ENCODE data around the gene TAF10.

Gene TAF10

DNA sequence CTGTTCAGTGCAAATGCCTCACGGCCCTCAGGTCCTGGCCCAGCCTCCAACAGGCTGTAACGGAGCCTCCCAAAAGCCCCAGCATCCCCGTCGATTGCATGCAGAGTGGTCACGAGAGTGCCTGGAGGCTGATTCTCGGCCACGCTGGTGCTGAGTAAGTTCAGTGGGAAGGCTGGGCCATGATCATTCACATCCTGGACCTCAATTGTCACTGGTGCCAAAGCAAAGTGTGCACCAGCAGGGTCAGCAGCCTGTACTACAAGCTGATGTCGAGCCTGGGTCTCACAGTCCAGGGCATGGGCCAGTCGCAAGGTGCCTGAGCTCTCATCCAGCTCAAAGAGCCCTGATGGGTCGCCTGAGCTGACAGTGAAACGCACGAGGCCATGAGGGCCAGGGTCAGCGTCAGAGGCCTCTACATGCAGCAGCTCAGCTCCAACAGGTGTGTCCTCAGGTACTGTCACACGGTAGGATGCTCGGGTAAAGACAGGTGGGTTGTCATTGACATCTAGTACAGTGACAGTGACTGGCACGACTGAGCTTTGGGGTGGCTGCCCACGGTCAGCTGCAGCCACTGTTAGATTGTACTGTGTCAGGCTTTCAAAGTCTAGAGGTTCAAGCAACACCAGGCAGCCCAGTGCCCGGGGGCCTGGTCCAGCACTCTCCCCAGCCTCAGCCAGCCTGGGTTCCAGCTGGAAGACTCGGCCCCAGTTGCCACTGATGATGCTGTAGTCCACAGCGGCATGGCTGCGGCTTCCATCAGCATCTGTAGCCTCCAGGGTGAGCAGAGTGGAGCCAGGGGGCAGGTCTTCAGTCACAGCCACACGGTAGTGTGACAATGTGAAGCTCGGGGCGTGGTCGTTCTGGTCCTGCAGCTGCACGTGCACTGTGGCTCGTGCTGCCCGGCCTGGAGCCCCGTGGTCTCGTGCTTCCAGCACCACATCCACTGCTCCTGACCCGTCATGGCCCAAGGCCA, 11.7 kb upstream of the TAF10 start:
- no peak for DNase-seq

DNA sequence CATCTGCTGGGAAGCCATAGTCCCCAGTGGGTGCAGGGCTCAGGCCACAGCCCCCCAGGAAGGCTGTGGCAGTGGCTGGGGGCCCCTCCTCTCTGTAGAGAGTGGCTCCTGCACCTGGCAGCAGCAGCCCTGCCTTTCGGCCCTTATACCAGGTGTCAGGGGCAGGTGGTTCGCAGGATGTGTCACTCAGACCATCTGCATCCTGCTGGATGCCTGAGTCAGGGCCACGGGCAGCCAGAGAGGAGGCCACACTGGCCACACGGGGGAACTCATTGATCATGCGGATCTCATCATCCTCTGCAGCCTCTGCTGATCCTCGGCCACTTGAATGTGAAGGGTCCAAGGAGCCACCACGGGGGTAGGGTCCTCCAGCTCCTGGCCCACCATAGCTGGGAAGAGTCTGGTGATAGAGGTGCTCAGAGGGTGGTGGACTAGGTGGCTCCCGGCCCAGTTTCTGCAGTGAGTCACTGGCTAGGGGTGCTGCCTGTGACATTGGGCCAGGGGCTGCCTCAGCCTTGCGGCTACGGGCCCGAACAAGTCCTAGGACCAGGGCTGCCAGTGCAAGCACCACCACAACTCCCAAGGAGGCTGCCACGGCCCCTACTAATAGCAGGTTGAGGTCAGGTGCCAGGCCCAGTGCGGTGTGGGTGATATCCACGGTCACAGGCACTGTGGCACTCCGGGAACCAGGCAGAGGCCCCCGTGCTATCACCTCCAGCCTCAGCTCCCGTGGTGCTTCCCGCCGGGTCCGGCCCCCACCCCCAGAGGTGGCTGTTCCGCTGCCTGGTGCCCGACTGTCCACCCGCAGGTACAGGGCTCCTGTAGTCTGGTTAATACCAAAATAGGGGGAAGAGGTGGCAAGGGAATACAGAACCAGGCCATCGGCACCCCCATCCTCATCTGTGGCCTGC, 10.5 kb upstream of the TAF10 start:
- DNase-seq = no peak

DNA sequence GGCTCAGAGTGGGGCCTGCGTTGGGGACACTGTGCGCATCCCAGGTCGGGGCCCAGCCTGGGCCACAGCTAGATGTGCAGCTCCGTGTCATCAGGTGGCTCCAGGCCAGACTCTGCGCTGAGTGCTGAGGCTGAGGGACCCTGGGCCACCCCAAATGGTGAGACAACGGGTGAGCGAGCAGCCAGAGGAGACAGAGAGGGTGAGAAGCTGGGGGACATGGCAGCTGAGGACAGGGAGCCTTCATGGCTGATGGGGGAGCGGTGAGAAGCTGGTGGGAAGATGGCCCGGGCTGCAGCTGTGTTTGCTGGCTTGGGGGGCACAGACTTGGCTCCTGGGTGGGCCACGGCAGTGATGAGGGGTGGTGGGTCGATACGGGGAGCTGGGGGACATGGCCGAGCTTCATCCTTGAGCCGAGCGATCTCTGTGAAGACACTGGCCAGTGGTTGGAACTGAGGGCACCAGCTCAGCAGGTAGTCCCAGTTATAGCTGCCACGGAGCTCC, 9.7 kb upstream of the TAF10 start:
- no peak for DNase-seq

DNA sequence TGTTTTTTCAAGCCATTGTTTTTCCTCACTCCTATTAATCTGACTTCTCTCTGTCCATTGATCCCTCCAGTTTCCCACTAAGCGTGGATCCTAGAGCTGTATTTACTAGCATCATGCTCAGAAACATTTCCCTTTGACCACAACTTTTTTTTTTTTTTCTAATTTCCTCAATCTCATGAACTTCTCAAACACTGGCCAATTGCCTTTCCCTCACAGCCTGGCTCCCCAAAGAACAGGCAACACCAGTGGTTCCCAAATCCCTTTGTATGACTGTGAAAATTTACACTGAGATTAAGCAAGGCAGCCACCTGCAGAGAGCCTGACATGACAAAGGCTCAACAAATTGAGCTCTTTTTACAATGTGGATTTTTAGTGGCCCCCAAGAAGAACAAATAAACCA, 8.6 kb upstream of the TAF10 start:
- no peak for DNase-seq

DNA sequence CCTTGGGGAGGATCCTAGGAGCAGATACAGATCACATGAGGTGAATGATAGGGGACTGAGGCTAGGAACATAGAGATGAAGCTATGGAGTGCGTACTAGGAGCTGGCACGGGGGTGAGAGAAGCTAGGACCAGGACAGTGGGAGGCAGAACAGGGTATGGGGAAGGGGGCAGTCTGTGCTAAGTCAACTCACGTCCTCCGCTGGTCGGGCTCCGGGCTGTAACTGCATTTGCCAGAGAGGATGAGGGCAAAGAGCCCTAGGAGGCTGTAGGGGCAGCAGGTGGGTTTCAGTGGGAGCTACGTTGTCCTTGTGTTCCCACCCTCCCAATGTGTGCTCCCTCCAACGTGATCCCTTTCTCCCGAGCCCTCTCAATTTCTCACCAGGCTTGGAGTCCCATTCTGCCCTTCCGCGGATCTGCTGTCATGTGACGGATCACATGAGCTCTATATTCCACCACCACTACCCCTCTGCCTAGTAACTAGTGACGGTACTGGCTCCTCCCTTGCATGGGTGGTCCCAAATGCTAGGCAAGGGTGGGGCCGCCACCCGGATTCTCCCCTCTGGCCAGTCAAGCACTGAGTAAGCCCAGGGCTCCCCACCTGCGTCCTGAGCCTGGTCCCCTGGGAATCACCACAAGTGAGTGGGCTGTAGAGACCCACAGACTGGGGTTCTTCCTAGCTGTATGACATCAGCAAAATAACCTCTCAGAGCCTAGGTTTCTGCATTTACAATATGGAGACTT, 7.2 kb upstream of the TAF10 start, which contains the start of gene TPP1:
TPP1 (minus strand) TSS at position 419 of the 742 bp plus-strand sequence; CDS start at position 397, 22 bp downstream.
- peak; percentile 95 for DNase-seq

DNA sequence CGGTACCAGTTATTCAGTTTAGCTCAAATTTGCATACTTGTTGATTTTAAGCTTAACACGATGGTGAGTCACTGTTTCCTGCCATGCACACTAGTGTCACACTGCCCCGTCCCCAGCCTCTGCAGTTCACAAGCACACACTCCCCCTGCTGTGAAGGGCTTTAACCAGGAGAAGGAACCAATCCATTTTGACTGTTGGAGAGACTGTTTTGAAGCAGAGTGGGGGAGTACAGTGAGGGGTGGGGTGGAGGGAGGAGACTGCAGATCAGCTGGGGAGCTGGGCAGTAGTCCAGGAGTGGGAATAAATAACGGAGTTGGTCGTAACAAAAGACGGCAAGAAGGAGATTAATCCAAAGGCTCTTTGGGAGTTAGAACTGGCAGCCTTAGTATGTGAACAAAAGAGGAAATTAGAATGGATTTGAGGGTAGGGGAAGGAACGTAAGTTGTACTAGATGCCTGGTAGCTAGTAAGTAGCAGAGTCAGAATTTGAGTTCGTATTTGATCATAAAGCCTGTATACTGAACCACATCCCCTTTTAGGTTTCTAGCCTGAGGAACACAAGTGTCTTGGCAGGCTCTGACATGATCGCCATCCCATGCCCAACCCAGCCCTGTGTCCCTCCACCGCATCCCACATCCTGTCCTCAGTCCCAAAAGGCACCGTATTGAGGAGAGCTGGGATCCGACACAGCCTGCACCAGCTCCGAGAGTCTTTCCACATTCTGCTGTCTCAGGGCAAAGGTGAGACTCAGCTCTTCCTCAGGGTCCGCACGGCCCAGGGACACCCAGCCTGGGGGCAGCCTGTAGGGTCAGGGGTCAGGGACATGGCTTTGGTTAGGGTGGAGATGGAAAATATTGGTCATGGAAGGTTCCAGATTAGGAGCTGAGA, 6.3 kb upstream of the TAF10 start:
- peak; percentile 59 for DNase-seq

DNA sequence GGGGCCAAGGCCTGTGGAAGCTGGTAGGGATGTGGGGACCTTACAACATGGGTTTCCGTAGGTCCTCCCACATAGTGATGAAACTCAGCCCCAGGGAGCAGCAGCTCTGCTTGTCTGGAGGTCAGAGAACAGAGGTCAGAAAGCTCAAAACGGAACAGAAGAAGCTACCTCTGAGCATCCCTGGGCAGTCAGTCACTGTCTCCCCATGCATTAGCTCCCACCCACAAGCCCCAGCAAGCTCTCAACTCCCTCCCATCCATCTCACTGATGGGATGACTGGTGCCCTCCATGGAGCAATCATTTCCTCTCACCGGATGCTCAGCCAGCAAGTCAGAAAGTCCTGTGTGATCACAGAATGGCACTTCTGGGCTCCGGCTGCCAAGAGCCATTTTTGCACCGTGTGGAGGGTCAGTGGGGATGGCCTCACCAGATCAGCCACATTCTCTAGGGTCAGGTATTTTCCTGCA, 5.3 kb upstream of the TAF10 start:
- no peak for DNase-seq

DNA sequence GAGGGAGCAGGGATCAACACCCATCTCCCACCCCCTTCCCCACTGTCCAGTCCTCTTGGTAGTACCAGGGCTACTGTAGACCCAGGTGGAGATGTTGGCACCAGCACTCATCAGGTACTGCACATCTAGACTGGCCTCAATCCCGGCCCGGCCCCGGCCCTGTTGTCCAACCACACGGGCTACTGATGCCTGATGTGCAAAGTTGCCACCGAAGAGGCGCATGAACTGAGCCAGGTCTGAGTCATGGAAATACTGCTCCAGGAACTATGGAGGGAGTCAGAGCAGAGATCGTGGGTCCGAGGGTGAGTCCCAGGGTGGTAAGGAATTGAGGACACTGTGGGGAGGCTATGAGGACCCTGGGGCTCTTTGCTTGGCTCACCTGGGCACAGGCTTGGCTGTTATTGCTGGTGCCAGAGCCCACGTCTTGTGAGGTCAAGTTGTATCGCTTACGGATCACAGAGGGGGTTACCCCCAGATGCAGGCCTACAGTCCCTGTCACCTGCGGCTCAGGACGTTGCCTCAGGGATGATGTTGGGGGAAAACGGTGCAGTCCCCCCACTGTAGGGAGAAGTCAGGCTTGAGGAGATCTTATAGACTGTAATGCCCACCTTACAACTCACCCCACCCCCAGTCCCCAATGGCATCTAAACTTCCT, 4.7 kb upstream of the TAF10 start:
- no peak for DNase-seq

DNA sequence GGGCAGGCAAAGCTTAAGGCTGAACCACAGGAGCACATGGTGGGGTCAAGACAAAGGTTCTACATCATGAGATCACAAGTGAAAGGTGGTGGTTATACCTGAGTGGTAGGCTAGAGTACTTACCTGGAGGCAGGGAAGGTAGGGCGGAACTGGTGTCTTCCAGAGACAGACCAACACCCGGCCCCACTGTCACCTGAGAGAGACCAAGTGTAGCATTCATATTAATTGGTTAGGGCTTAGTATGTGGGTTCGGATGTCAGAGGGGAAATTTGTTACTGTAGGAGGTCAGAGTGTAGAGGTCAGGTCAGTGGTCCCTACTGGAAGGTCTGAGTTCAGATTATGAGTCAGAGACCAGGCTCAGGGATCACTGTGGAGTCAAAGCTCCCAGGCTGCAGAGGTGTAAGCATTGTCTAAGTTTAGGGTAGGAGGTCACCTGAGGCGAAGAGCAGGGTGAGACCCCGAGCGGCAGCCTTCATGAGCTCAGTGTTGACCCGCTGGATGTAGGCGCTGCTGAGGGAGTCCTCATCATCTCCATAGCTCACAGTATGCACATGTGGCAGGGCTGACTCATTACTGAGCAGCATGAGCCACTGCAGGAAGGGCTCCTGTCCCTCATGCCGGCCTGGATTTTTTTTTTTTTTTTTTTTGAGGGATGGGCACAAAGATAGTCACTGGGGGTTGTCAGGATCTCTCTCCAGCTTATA, 4.0 kb upstream of the TAF10 start:
- no peak for DNase-seq

DNA sequence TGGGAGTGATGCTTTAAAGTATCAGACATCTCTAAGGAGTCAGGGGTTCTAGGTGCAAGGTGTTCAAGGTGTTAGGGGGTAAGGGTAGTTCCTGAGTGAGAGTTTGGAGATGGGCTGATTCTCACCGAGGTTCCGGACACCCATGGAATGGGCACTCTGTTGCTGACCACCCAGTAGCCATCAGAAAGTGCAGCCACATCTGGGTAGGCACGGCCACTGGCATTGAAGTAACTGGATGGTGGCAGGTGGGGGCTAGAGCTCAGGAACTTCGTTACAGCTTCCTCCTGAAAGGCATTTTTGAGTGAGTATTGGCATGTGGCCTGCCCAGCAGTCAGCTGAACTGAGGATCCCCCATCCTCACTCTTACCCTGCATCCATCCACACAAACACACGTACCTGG, 3.0 kb upstream of the TAF10 start:
- DNase-seq = no peak

DNA sequence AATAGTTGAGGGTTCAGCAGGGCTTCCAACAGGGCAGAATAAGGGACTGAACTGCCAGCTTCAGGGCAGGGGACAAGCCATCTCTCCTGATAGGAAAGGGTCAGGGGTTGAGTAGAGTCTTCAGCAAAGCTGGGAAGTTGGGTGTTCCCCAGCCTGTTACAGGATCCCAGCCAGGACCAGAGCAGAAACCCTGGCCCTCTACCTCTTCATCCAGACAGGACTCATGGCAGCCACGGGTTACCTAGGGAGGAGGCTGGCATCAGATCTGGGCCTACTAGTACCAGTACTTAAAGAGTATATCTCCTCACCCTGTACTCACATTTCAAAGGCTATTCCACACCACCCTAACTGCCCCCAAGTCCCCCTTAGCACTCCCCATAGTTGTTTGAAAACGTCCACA, 2.4 kb upstream of the TAF10 start:
- no peak for DNase-seq

DNA sequence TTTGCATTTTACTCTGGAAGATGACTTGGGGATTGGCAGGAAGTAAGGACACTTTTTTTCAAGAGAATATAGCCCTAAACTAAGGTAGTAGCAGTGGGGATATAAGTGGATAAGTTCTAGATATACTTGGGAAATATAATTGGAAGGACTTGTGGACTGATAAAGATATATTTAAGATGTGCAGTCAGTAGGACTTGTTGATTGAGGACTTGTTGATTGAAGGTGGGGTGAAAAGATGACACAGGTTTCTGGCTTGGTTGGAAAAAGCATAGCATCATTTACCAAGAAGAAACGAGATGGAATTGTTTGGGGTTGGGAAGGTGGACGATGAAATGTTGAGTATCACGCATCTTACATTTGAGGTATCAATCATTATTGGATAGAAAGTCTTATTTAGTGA, 1.5 kb upstream of the TAF10 start:
- no peak for DNase-seq

DNA sequence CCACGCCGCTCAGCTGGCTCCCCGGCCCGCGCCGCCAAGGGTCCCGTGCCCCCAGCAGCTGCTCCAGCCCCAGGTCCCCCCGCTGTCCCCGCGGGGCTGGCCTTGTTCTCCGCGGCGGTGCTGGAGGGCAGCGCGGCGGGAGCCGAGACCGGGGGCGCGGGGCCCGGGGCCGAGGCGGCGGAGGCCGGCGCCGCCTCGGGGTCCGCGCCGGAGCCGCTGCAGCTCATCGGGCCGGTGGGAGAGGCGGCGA, 128 bp downstream of the TAF10 start:
- DNase-seq = no peak

DNA sequence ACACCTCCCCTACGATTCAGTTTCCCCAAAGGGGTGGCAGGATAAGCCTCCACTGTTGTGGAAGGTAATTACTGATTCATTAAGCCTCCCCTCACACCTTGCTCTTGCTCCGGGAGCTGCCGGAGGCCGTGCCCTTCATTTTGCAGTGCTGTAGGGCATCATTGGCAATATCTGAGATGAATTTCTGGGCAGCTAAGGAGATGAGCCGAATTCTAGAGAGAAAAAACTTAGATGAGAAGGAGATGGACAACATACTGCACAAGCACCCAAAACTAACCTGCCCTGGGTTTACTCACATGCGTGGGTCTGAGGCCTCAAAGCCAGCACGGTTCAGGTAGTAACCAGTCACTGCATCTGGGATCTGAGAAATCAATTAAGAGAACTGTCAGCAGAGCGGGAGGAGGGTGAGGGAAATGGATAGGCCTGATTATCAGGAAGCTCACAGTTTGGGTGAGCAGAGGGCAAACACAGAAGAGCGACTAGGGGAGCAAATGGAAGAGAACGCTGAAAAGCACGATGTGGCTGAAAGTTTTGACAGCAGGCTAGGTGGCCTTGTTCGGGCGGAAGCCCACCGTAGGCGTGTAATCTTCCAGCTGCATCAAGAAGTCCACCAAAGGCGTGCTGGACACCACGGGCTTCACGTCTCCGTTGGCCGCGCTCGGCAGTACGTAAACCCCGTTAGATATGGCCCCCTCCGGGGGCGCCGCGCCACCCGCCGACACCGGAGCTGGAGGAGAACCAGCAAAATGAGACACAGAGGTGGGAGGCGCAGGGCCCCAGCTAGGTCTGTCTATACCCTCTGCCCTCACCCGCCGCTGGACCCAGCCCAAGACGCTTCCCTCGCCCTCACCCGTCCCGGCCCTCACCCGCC, 689 bp downstream of the TAF10 start:
- DNase-seq = no peak

DNA sequence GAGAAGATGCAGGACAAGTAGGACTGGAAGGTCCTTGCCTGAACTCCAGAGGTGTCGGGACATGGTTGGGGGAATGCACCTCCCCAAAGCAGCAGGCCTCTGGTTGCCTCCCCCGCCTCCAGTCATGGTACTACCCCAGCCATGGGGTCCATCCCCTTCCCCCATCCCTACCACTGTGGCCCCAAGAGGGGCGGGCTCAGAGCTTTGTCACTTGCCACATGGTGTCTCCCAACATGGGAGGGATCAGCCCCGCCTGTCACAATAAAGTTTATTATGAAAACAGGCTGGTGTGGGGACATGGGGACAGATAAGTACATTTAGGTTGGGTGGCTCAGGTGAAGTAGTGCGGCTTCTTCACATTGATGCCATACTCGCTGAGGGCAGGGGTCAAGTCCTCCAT, 1.4 kb downstream of the TAF10 start:
- DNase-seq = no peak

DNA sequence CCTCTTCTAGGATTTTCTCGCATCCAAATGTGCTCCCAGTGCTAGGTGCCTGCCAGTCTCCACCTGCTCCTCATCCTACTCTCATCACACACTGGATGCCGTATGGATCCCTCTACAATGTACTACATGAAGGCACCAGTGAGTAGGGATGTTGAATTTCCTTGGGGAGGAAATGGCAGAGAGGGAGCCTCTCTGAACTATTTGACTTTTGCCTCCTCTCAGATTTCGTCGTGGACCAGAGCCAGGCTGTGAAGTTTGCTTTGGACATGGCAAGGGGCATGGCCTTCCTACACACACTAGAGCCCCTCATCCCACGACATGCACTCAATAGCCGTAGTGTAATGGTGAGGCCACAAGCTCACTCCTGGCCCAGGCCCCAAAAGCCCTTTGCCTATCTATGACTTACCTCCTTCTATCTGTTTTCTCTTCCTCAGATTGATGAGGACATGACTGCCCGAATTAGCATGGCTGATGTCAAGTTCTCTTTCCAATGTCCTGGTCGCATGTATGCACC, 2.5 kb downstream of the TAF10 start:
- no peak for DNase-seq

DNA sequence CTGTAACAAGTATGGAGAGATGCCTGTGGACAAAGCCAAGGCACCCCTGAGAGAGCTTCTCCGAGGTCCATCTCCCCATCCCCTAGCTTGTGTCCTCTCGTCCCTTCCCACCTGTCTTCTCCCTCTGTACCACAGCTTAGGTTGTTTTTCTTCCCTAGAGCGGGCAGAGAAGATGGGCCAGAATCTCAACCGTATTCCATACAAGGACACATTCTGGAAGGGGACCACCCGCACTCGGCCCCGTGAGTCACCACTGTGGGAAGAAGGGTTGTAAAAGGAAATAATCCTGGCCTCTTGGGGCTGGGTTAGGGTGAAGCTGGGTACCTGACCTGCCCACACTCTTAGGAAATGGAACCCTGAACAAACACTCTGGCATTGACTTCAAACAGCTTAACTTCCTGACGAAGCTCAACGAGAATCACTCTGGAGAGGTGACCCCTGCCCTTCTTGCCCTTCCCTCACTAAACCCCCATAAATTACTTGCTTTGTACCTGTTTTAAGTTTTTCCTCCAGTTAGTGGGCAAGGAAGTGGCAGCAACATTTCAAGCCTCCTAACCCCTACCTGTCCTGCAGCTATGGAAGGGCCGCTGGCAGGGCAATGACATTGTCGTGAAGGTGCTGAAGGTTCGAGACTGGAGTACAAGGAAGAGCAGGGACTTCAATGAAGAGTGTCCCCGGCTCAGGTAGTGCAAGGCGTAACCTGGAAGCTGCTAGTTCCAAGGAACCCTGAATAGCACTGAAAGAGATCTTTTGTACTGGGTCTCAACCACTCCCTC, 3.1 kb downstream of the TAF10 start:
- DNase-seq = no peak

DNA sequence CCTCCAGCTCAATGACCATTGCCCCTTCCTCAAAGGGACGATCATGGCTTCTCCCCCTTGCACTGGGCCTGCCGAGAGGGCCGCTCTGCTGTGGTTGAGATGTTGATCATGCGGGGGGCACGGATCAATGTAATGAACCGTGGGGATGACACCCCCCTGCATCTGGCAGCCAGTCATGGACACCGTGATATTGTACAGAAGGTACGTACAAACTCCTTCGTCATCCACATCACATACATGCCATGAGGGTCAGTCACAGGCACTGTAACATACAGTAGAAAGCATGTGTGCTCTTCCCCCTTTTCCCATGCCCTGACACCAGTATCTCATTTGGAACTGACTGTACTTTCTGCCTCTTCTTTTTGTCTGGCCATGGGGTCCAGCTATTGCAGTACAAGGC, 4.0 kb downstream of the TAF10 start:
- peak; percentile 41 for DNase-seq
